GM19025 (cell line): ENCODE measurements around the gene GIMAP2.
"Not testable (repeated sequence)": the region's sequence is repeated elsewhere in the genome, so short reads cannot be mapped to it uniquely, and the experiment has no call there.

ENCODE experiments used
- ATAC-seq: cut with Tn5 transposase; IDR thresholded peaks from one replicate; pipeline ENCODE4 v1.9.1; 2021; ENCODE audit warnings: mild to moderate bottlenecking, low read depth, moderate library complexity; ENCODE audit not compliant: unreplicated experiment

The GIMAP2 gene

GRCh38 chr7:150676276-150676675, 9.2 kb upstream of the GIMAP2 start:
- not testable (repeated sequence) for ATAC-seq

GRCh38 chr7:150676854-150677253, 8.7 kb upstream of the GIMAP2 start:
- not testable (repeated sequence) for ATAC-seq

GRCh38 chr7:150678601-150679000, 6.9 kb upstream of the GIMAP2 start:
- not testable (repeated sequence) for ATAC-seq

GRCh38 chr7:150680364-150680763, 5.1 kb upstream of the GIMAP2 start:
- not testable (repeated sequence) for ATAC-seq

- ATAC-seq, result peak; percentile 28
These were observed 625 bp downstream of the GIMAP2 start for GRCh38 chr7:150686030-150686631.

GRCh38 chr7:150688630-150689029, 3.1 kb downstream of the GIMAP2 start:
- ATAC-seq, result no peak

GRCh38 chr7:150695654-150696053, 10.1 kb downstream of the GIMAP2 start:
- ATAC-seq, result no peak

- no peak for ATAC-seq
These were observed 17.7 kb downstream of the GIMAP2 start for GRCh38 chr7:150703209-150703608.

- ATAC-seq, result no peak
These were observed 29.8 kb downstream of the GIMAP2 start for GRCh38 chr7:150715293-150715692.

GRCh38 chr7:150715738-150716137, 30.2 kb downstream of the GIMAP2 start:
- no peak for ATAC-seq

GRCh38 chr7:150716368-150716767, 30.9 kb downstream of the GIMAP2 start, which contains the start of gene GIMAP1:
Gene GIMAP1, plus strand, starts transcription at chr7:150716613. Its CDS starts 2,435 bp downstream, at chr7:150719048.
- ATAC-seq, result no peak

- no peak for ATAC-seq
These were observed 31.4 kb downstream of the GIMAP2 start for GRCh38 chr7:150716939-150717338.

GRCh38 chr7:150717814-150718420, 32.4 kb downstream of the GIMAP2 start:
- ATAC-seq, result no peak

- ATAC-seq, result no peak
These were observed 33.9 kb downstream of the GIMAP2 start for GRCh38 chr7:150719436-150719835.

- ATAC-seq, result no peak
These were observed 34.7 kb downstream of the GIMAP2 start for GRCh38 chr7:150719960-150720891.

- ATAC-seq, result no peak
These were observed 36.5 kb downstream of the GIMAP2 start for GRCh38 chr7:150721970-150722373.

GRCh38 chr7:150722431-150722931, 37.0 kb downstream of the GIMAP2 start:
- no peak for ATAC-seq

GRCh38 chr7:150723467-150723866, 38.0 kb downstream of the GIMAP2 start:
- no peak for ATAC-seq

- no peak for ATAC-seq
These were observed 41.9 kb downstream of the GIMAP2 start for GRCh38 chr7:150727381-150727780.

GRCh38 chr7:150728011-150728410, 42.5 kb downstream of the GIMAP2 start:
- ATAC-seq, result no peak

- ATAC-seq, result no peak
These were observed 43.1 kb downstream of the GIMAP2 start for GRCh38 chr7:150728609-150729008.
